Left lung (tissue), 10 donors: ENCODE data around the gene CD163. TPM values are rescaled to one million over a fixed set of nuclear protein-coding genes. Genes with fewer than 3 reads are reported as not detected.

ENCODE experiments used
- ATAC-seq: fragments of 200-7000 bp; cut with Tn5 transposase; one replicate; pipeline ENCODE4 v1.9.1; 2020; ENCODE audit warnings: moderate library complexity
- DNase-seq, 4 donors: peaks; one replicate each; pipeline ENCODE4 v3.0.0-alpha.2; 2013 to 2020
- H3K27ac ChIP-seq, 2 donors: fragments of 200-600 bp; sonication (generic) in 1 of 2; one replicate each; pipeline versions ENCODE4 v1.5.0 to v1.8.0; 2020 to 2021
- H3K27me3 ChIP-seq, 2 donors: fragments of 200-600 bp; sonication (generic) in 1 of 2; one replicate each; pipeline versions ENCODE4 v1.5.0 to v1.8.0; 2020 to 2021
- H3K36me3 ChIP-seq, 2 donors: fragments of 200-600 bp; sonication (generic) in 1 of 2; one replicate each; pipeline versions ENCODE4 v1.5.0 to v1.8.0; 2020 to 2021
- H3K4me1 ChIP-seq, 2 donors: fragments of 200-600 bp; one replicate each; pipeline ENCODE4 v1.8.0; 2021
- H3K4me3 ChIP-seq, 2 donors: fragments of 200-600 bp; sonication (generic) in 1 of 2; one replicate each; pipeline versions ENCODE4 v1.5.0 to v1.8.0; 2020 to 2021; ENCODE audit warnings: mild to moderate bottlenecking in 1 of 2
- H3K9me3 ChIP-seq, 2 donors: fragments of 200-600 bp; sonication (generic) in 1 of 2; one replicate each; pipeline versions ENCODE4 v1.5.0 to v1.8.0; 2020 to 2021
- intact Hi-C, 2 donors: fragments of 100-400 bp; cut with DNase I; formaldehyde crosslinking; loops; one replicate each; pipeline versions ENCODE4 v1.11.2 to v1.14.2; 2022
- polyA plus RNA-seq, 6 donors: library from polyadenylated mRNA; unstranded; fragments of 120-200 nt; gene quantifications; one replicate each; pipeline ENCODE4 v1.2.1, GENCODE V29; 2013; ENCODE audit not compliant: insufficient read length in 6 of 6
- total RNA-seq, 2 donors: library from RNA; stranded (reverse); fragmentation: NEBNext Ultra II Directional; extraction: Animal tissue kit (Norgen Biotek cat#: 25700); gene quantifications; one replicate each; pipeline ENCODE4 v1.2.1, GENCODE V29; 2021
- TF ChIP-seq, protein P1 (sequence below), 2 donors: fragments of 200-600 bp; sonication (generic) in 1 of 2; IDR thresholded peaks; one replicate each; pipeline versions ENCODE4 v1.5.0 to v1.8.0; 2021; ENCODE audit warnings: antibody characterized with exemption in 2 of 2
- donor health status: DM: no; HTN: yes; CAD: no.
- donor health status: DM: no; HTN: no; CAD: no.

Gene CD163
- total and polyA plus RNA-seq, 8 donors, result 14.1 to 1,041 (median 18.1) TPM

DNA sequence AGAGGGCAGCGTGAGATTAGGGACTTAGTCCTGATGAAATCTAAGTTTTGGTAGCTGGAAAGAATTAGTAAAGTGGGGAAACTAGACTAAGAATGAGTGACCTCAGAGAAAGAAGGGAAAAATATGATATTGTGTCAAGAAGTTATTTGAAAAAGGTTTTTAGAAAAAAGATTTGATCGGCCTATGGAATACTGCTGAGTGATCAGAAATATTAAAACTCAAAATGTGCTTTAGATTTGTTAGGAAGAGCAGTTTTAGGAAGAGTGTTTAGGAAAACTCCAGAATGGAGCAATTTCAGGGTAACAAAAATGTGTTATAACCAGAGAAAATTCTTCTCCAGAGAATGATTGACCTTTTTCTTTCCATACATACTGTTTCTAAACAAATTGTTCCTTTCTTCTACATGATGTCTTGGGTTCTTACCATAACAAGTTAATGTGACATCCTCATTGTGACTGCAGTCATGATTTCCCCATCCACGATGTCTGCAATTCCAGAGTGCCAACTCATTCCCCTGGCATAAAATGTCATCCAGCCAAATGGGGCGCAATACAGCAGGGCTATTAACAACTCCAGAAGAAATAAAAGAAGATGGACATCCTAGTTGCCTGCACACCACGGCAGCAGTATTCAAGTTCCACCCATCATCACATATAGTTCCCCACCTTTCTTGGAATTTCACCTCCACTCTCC is 71.4 kb downstream of the CD163 start:
- no peaks in the 10 kb centered on the region for H3K4me1 ChIP-seq
- H3K4me3 ChIP-seq, result no peak overlapping the region
- ATAC-seq (no peak), DNase-seq (no peak)
- no peaks in the 10 kb centered on the region for H3K27me3 ChIP-seq
- H3K36me3 ChIP-seq, result no peaks in the 10 kb centered on the region
- TF ChIP-seq, protein P1, sequence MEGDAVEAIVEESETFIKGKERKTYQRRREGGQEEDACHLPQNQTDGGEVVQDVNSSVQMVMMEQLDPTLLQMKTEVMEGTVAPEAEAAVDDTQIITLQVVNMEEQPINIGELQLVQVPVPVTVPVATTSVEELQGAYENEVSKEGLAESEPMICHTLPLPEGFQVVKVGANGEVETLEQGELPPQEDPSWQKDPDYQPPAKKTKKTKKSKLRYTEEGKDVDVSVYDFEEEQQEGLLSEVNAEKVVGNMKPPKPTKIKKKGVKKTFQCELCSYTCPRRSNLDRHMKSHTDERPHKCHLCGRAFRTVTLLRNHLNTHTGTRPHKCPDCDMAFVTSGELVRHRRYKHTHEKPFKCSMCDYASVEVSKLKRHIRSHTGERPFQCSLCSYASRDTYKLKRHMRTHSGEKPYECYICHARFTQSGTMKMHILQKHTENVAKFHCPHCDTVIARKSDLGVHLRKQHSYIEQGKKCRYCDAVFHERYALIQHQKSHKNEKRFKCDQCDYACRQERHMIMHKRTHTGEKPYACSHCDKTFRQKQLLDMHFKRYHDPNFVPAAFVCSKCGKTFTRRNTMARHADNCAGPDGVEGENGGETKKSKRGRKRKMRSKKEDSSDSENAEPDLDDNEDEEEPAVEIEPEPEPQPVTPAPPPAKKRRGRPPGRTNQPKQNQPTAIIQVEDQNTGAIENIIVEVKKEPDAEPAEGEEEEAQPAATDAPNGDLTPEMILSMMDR (IDR thresholded peaks at IDR 0.05), result no peak
- intact Hi-C loops, result no loop called here
- H3K27ac ChIP-seq, result no peak overlapping the region
- H3K9me3 ChIP-seq, result no peaks in the 10 kb centered on the region

Other genes starting within 250 kb of the CD163 start
- gene ACSM4, start 199.7 kb downstream of the CD163 start, total RNA-seq, result not detected
- gene ACSM4, start 199.7 kb downstream of the CD163 start, polyA plus RNA-seq, result under 1 TPM in 1 of 6 donors, not detected in 5; 0.15 TPM
- 1 to 10 TPM; 5.6 to 7.3 TPM for gene CD163L1, start 59.6 kb downstream of the CD163 start, total RNA-seq
- 1 to 10 TPM; 5.0 to 8.4 (median 6.2) TPM for gene CD163L1, start 59.6 kb downstream of the CD163 start, polyA plus RNA-seq
- gene APOBEC1, start 162.1 kb upstream of the CD163 start, total RNA-seq, result not detected
- gene APOBEC1, start 162.1 kb upstream of the CD163 start, polyA plus RNA-seq, result not detected
- gene GDF3, start 192.0 kb upstream of the CD163 start, total RNA-seq, result under 1 TPM in 1 of 2 donors, not detected in 1; 0.52 TPM
- gene GDF3, start 192.0 kb upstream of the CD163 start, polyA plus RNA-seq, result not detected
- gene DPPA3, start 207.7 kb upstream of the CD163 start, total RNA-seq, result not detected
- not detected for gene DPPA3, start 207.7 kb upstream of the CD163 start, polyA plus RNA-seq
- not detected for gene CLEC4C, start 243.6 kb upstream of the CD163 start, total RNA-seq
- gene CLEC4C, start 243.6 kb upstream of the CD163 start, polyA plus RNA-seq, result under 1 TPM in 5 of 6 donors, not detected in 1; 0.15 to 0.37 (median 0.20) TPM